Cortex of kidney (tissue), 1 donor: ENCODE results near the gene MBTPS1.

Experiments used
- DNase-seq: peaks from one replicate; lab custom pipeline; 2025; lab: John Stamatoyannopoulos, UW

MBTPS1 gene

DNA sequence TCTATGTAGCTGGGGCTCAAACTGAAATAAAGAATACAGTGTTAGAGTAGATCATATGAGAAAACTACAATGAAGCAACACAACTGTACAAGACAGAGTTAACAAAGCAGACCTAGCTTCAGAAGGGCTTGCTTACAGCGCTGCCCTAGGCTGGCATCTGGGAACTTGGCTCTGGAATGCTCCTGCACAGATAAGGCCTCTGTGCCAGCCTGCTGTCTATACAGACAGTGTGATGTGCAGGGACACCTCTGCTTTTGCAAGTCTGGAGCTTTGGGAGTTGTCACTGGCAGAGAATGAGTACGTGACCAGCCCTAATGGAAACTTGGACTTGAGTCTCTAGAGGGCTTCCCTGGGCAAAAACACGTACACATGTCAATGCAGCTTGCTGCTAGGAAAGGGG lies 42.0 kb downstream of the MBTPS1 start:
- DNase-seq, result no peak

- no peak for DNase-seq
Measured at GRCh38 chr16:84072014-84072413, 44.7 kb downstream of the MBTPS1 start.

GRCh38 chr16:84071121-84071520 lies 45.6 kb downstream of the MBTPS1 start:
- no peak for DNase-seq

GRCh38 chr16:84069540-84069939 lies 47.2 kb downstream of the MBTPS1 start:
- DNase-seq, result no peak

DNA sequence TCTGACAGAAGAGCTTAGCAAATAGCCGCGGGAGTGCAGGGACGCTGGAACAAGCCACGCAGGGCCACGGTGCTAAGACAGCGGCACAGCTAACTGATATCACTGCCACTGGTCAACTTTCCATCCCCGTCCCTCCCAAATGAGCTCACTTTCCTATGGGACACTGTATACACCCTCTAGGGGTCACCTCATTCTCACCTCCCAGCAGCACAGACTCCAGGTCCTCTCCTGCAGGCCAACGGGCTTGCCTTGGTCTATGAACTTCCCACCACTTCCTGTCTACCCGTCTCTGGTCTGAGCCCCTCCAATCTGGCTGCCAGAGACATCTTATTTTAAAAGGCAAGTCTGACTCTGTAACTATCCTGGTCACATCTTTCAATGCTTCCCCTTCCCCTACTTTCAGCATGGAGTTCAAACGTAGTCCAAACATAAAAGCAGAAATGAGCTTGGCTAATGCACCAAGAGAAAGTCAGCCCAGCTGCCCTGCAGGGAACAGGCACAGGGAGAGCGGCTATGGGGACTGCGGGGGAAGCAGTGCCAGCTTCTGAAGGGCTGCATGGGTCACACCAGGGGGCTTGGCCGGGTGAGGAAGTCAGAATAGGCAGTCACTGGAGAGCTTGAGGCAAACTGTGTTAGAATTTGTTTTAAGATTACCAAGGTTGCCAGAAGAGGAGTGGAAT lies 47.8 kb downstream of the MBTPS1 start:
- no peak for DNase-seq

DNA sequence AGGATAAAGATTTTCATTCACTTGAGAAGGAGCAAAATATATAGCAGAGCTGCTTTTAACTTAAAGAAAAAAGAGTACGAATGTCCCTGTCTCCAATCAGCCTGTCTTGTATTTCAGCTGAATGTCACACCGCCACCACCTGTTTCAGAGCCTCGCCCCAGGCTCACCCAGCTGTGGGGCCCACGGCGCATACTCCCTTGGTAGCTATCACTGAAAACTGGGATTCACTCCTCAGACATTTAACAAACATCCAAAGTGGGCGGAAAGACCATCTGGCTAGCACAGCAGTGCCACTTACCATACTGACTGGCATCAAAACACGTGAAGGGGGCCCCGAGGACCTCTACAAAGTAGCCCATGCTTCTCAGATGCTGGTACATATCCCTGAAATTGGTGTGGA lies 48.7 kb downstream of the MBTPS1 start:
- DNase-seq, result no peak

DNA sequence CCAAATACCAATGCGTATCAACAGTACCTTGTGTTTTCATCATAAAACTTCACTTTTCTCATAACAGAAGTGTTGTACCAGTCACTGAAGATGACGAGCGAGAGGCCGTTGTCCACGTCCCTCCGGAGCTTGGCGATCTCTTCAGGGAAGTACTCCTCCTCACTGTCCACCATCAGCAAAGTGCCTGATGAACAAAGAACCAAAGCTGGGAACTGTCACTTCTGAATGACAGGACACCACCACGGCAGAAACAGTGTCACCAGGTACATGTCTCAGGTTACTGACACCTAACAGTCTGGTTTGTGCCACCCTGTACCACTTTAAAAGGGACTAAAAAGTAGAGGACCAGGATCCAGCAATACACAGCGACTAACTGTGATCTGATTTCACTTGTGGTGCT lies 49.1 kb downstream of the MBTPS1 start:
- no peak for DNase-seq

DNA sequence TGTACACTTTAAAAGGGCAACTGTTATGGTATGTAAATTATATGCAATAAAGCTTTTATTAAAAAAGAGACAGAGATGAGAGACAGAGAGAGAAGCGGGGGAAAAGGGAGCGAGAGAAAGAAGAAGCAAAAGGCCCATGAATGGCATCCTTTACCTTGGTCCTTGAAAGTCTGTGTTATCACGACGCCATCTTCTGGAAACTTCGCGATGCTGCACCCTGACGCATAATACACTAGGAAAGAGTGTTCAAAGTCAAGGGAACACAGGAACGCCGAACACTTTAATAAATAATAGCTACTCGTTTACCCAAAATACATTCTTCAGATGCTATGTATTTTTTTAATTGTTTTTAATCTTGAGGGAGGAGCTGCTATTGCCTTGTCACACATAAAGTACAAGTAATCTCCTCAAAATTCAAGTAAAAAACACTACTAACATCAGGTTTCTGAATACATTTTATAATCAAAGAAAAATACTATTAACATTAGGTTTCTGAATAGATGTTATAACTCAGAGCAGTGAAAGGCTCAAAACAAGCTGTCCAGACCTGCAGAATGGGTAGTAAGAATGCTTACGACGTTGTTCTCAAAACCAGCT lies 51.1 kb downstream of the MBTPS1 start:
- no peak for DNase-seq

- no peak for DNase-seq
Measured at GRCh38 chr16:84063980-84064379, 52.8 kb downstream of the MBTPS1 start.

GRCh38 chr16:84062734-84063640 lies 53.8 kb downstream of the MBTPS1 start:
- DNase-seq, result no peak

DNA sequence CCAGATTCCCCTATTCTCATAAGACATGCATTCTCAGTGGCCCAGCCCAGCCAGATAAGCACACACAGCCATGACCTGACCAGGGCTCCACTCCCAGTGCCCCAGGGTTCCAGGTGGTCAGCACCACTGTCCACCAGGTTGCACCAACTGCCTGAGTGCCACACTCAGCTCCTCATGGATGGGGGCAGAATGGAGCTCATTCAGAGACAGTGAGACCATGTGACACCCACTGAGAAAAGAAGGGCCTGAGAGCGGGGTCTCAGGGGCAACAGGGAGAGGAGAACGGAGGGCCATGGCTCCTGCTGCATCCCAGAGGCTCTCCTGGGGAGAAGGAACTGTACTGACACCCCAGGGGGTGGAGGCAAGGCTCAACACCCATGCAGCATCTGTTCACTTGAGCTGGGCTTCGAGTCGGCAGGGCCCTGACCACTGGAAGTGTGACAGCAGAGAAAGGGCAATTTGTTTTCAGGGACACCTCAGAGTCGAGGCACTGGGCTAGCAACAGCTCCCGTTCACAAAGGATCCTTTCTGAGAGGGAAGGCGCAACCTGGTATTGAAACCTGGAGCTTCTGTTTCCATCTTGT lies 55.4 kb downstream of the MBTPS1 start:
- no peak for DNase-seq

GRCh38 chr16:84059946-84060901 lies 56.5 kb downstream of the MBTPS1 start:
- DNase-seq, result no peak

DNA sequence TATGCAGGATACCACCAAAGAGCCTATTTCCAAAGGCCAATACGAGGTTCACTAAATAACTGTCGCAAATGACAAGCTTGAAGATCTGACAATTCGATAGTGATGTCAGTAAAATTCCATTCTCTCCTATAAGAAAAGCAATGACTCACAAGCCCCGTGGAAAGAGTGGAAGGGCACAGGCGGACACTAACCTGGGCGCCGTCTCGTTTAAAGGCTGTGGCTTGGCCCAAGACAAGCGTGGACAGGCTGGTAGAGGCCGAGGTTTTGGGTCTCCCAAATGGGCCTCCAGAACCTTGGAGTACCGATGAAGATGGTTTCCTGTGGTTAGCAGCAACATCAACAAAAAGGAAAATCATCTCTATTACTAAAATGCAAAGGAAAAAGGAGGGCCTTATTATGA lies 57.6 kb downstream of the MBTPS1 start:
- no peak for DNase-seq

DNA sequence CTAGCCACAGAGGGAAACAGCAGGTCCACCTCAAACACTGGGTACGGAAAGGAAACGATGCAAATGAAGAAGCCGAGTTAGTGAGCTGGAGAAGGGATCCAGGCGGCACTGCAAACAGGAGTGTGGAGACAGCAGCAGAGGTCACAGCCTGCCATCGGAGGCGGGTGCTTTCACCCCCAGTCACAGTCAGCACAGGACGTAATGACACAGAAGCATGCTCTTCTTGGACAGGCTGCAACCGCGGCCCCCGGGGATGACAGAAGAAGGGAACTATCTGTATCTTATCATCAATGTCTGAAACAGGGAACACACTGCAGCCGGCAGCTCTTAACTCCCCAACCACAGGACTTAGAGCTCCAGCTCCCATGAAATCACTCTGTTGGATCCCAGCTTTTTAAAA lies 58.1 kb downstream of the MBTPS1 start:
- DNase-seq, result no peak

DNA sequence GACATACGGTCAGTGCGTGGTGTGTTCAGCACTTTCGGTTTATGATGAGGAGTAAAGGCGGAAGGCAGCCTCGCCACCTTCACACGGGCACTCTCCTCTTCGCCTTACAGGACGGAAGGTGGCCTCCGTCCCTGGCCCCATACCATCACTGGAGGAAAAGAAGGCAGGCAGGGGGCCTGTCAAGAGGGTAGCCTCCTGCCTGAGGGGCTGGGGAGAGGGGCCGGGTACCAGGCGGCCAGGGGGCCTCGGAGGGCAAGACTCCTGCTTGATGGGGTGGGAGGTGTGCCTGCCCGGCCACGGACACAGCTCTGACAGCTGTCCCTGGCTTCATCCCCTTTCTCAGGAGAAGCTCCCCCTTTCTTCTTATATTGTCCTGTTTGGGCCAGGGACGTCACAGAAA lies 58.5 kb downstream of the MBTPS1 start:
- DNase-seq, result no peak

DNA sequence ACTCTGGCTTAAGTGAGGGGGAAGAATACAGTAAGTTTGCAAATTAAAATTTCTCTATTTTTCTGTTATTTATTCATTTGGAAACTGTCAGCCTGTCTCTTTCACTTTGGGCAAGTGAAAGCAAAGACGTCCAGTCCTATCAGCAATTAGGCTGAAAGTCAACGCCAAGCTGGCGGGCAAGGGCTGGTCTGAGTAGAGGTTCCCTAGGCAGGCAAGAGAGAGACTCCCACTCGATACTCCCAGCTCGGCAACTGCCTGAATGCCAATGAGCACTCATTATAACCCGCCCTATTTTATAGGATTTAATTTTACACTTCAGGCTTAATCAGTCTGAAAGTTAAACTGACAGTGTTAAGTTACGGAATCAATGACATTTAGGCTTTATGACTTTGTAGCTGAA lies 59.8 kb downstream of the MBTPS1 start:
- DNase-seq, result no peak

DNA sequence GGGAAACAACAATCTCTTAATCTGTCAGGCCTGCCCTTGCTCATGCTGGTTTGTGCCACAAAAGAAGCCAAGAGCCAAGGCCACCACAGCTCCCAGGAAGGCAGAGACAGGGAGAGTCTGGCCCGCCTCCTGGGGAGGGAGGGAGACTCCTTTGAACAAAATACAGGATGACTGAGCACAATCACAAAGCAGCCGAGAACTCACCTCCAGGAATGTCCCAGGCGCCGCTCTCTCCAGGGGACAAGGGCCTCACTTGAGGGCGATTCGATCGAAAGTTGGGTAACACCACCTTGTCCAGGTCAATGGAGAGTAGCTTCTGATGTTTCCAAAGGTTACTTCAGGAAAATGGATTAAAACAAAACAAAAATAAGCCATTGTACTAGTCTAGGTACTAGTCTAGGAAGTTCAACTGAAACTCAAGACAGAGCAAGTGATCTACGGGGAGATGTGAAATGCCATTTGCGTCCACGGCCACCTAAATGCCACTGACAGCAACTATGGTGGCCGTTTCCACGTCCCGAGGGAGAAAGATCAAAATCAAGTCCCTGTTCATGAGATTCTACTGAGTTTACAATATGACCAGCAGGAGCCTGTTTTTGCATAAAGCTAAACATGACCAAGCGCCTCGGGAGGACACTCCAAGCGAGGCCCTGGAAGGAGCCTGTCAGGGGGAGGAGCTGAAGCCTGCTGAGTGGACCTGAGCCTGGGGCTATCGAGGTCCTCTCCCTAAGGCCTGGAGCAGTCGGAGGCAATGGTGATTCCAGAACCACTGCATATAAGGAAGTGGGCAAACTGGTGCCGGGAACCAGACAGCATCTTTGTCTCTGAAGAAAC lies 60.7 kb downstream of the MBTPS1 start:
- DNase-seq, result no peak

- no peak for DNase-seq
Measured at GRCh38 chr16:84055366-84055765, 61.4 kb downstream of the MBTPS1 start.

GRCh38 chr16:84054916-84055315 lies 61.8 kb downstream of the MBTPS1 start:
- DNase-seq, result no peak

GRCh38 chr16:84054271-84054670 lies 62.5 kb downstream of the MBTPS1 start:
- DNase-seq, result no peak

DNA sequence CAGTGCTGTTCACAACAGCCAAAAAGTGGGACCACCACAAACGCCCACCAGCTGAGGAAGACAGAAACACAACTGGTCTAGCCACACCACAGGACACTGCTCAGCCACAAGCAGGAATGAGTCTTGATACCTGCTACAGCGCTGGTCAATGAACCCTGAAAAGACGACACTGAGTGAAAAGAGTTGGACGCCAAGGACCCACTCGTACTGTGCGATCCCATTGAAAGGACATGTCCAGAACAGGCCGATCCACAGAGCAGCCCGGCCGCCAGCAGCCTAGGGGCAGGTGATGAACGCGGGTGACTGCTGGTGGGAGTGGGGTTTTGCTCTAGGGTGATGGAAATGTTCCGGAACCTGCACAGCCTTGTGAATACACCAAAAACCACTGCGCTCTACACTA lies 63.5 kb downstream of the MBTPS1 start:
- DNase-seq, result no peak
